GM12878 (cell line): ENCODE data around the gene ARHGEF3.

Source experiments
- BACH1 ChIP-seq: fragments of 450-650 bp; IDR thresholded peaks from 2 replicates; pipeline ENCODE4 v1.6.1; 2017; ENCODE audit warnings: mild to moderate bottlenecking, borderline replicate concordance
- EGR1 ChIP-seq, 2 experiments: IDR thresholded peaks; 1 replicate in 1 of 2; 2 replicates in 1 of 2; pipeline ENCODE4 v1.6.1; 2011 to 2012; ENCODE audit warnings: low read depth in 2 of 2, low read length in 2 of 2, borderline replicate concordance in 1 of 2, mild to moderate bottlenecking in 1 of 2, moderate library complexity in 1 of 2
- ESRRA ChIP-seq: IDR thresholded peaks from 2 replicates; pipeline ENCODE4 v1.6.1; 2012; ENCODE audit warnings: mild to moderate bottlenecking, low read length, improper control_type of control experiment
- POLR2A ChIP-seq: IDR thresholded peaks from 2 replicates; pipeline ENCODE4 v1.6.1; 2011; ENCODE audit warnings: low read depth, mild to moderate bottlenecking, low read length
- TF ChIP-seq, protein P1 (sequence below), 3 experiments: IDR thresholded peaks in 2 of 3; conservative IDR thresholded peaks in 1 of 3; 2 replicates each; pipeline ENCODE4 v1.5.1; 2011; ENCODE audit warnings: low read depth in 3 of 3, low read length in 3 of 3, mild to moderate bottlenecking in 3 of 3, control low read depth in 2 of 3, moderate library complexity in 2 of 3, inconsistent platforms in 1 of 3, mixed read lengths in 1 of 3; ENCODE audit not compliant: control insufficient read depth in 2 of 3, insufficient read depth in 1 of 3; ENCODE audit errors: extremely low read depth in 1 of 3
- TF ChIP-seq, protein P2 (sequence below): fragments of 450-650 bp; IDR thresholded peaks from 2 replicates; pipeline ENCODE4 v1.6.1; 2018; ENCODE audit warnings: borderline replicate concordance, mild to moderate bottlenecking; ENCODE audit not compliant: partially characterized antibody

GRCh38 chr3:56742887-56743286, 58.9 kb downstream of the ARHGEF3 start:
- TF ChIP-seq, protein P1, sequence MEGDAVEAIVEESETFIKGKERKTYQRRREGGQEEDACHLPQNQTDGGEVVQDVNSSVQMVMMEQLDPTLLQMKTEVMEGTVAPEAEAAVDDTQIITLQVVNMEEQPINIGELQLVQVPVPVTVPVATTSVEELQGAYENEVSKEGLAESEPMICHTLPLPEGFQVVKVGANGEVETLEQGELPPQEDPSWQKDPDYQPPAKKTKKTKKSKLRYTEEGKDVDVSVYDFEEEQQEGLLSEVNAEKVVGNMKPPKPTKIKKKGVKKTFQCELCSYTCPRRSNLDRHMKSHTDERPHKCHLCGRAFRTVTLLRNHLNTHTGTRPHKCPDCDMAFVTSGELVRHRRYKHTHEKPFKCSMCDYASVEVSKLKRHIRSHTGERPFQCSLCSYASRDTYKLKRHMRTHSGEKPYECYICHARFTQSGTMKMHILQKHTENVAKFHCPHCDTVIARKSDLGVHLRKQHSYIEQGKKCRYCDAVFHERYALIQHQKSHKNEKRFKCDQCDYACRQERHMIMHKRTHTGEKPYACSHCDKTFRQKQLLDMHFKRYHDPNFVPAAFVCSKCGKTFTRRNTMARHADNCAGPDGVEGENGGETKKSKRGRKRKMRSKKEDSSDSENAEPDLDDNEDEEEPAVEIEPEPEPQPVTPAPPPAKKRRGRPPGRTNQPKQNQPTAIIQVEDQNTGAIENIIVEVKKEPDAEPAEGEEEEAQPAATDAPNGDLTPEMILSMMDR (IDR thresholded peaks at IDR 0.05 in 2 of 3, conservative IDR thresholded peaks at IDR 0.05 in 1 of 3; ENCODE audit: control insufficient read depth in 2 of 3, extremely low read depth in 1 of 3, insufficient read depth in 1 of 3, low read depth in 3 of 3, low read length in 3 of 3), result no peak
- TF ChIP-seq EGR1 (IDR thresholded peaks at IDR 0.05; ENCODE audit: borderline replicate concordance in 1 of 2, low read depth in 2 of 2, low read length in 2 of 2), result no peak
- no peak for TF ChIP-seq BACH1
- TF ChIP-seq, protein P2, sequence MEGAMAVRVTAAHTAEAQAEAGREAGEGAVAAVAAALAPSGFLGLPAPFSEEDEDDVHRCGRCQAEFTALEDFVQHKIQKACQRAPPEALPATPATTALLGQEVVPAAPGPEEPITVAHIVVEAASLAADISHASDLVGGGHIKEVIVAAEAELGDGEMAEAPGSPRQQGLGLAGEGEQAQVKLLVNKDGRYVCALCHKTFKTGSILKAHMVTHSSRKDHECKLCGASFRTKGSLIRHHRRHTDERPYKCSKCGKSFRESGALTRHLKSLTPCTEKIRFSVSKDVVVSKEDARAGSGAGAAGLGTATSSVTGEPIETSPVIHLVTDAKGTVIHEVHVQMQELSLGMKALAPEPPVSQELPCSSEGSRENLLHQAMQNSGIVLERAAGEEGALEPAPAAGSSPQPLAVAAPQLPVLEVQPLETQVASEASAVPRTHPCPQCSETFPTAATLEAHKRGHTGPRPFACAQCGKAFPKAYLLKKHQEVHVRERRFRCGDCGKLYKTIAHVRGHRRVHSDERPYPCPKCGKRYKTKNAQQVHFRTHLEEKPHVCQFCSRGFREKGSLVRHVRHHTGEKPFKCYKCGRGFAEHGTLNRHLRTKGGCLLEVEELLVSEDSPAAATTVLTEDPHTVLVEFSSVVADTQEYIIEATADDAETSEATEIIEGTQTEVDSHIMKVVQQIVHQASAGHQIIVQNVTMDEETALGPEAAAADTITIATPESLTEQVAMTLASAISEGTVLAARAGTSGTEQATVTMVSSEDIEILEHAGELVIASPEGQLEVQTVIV, result no peak
- TF ChIP-seq ESRRA, result no peak
- no peak for TF ChIP-seq POLR2A
